GM20431 (cell line): ENCODE measurements around the gene TMTC1.

Experiments
- in situ Hi-C: fragments of 300-500 bp; cut with MseI, MboI; formaldehyde crosslinking; loops from one replicate; pipeline ENCODE4 v1.15.0; 2020; ENCODE audit warnings: low sequenced_read_pairs; ENCODE audit not compliant: unreplicated experiment

The TMTC1 gene

GRCh38 chr12:29591140-29592020 is 192.4 kb downstream of the TMTC1 start:
- in situ Hi-C loops, result no loop called here

GRCh38 chr12:29589851-29590250 is 193.9 kb downstream of the TMTC1 start:
- in situ Hi-C loops, result no loop called here

GRCh38 chr12:29589286-29589820 is 194.4 kb downstream of the TMTC1 start:
- in situ Hi-C loops, result no loop called here

- in situ Hi-C loops, result no loop called here
Observed at GRCh38 chr12:29582677-29583272, 201.0 kb downstream of the TMTC1 start.

- in situ Hi-C loops, result no loop called here
Observed at GRCh38 chr12:29582146-29582545, 201.6 kb downstream of the TMTC1 start.

GRCh38 chr12:29581631-29582030 is 202.1 kb downstream of the TMTC1 start:
- in situ Hi-C loops, result no loop called here

GRCh38 chr12:29580971-29581370 is 202.8 kb downstream of the TMTC1 start:
- in situ Hi-C loops, result no loop called here

GRCh38 chr12:29578731-29579130 is 205.0 kb downstream of the TMTC1 start:
- in situ Hi-C loops, result no loop called here

GRCh38 chr12:29578070-29578469 is 205.7 kb downstream of the TMTC1 start:
- in situ Hi-C loops, result no loop called here

- in situ Hi-C loops, result no loop called here
Observed at GRCh38 chr12:29574500-29574899, 209.2 kb downstream of the TMTC1 start.

- in situ Hi-C loops, result no loop called here
Observed at GRCh38 chr12:29572938-29573337, 210.8 kb downstream of the TMTC1 start.

- in situ Hi-C loops, result no loop called here
Observed at GRCh38 chr12:29572464-29572863, 211.3 kb downstream of the TMTC1 start.

GRCh38 chr12:29569132-29569757 is 214.5 kb downstream of the TMTC1 start:
- in situ Hi-C loops, result no loop called here

GRCh38 chr12:29566441-29566840 is 217.3 kb downstream of the TMTC1 start:
- in situ Hi-C loops, result no loop called here

GRCh38 chr12:29565727-29566126 is 218.0 kb downstream of the TMTC1 start:
- in situ Hi-C loops, result no loop called here

- in situ Hi-C loops, result no loop called here
Observed at GRCh38 chr12:29564925-29565324, 218.8 kb downstream of the TMTC1 start.

- in situ Hi-C loops, result no loop called here
Observed at GRCh38 chr12:29563636-29564035, 220.1 kb downstream of the TMTC1 start.

- in situ Hi-C loops, result no loop called here
Observed at GRCh38 chr12:29563071-29563470, 220.7 kb downstream of the TMTC1 start.

- in situ Hi-C loops, result no loop called here
Observed at GRCh38 chr12:29562110-29562804, 221.5 kb downstream of the TMTC1 start.

- in situ Hi-C loops, result no loop called here
Observed at GRCh38 chr12:29561664-29562071, 222.1 kb downstream of the TMTC1 start.
